ENCODE measurements around the gene GPR137. TPM values are rescaled to one million over a fixed set of nuclear protein-coding genes. Genes with fewer than 3 reads are reported as not detected.

GPR137 gene
- total and polyA plus RNA-seq, 9 of the 15 experiments (the other 6 are each of a cell fraction or from before 2014, with no cell fraction given), result 0.32 to 26.7 (median 10.7) TPM

DNA sequence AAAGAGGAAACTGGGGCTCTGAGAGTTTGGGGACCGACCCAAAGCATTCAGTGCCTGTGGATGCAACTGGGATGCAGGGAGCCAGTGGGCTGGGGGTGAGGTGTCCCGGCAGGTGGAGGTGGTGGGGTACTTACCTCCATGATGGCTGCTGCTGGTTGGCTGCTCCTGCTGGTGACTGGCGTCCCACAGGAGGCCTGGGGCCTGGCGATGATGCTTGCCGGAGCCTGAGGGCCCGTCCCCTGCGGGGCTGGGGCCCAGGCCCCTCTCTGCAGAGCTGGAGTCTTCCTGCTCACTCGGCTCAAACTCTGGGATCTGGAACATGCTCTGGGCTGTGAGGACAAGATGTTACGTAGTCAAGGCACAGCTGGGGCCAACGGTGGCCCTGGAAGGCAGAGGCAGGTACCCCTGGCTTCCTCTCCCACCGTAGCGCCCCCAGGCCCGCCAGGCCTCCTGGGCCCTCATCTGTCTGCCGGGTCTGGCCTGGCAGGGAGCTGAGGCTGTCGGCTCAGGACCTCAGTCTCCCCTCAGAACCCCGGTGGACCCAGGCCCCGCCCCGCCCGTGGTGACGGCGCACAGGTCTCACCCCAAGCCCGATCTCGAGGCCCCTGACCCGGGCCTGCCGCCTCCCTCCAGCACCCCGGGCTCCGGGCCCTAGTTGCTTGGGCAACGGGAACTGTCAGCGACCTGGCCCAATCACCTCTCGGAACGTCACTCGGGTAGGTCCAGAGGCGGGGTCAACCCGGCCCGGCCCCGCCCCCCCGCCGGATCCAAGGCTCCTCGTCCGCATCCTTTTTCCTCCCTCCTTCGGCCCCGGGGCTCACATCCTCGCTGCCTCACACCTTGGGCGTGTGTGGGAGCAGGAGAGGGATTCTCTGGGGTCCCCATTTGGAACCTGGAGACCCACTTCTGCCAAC, 1.3 kb upstream of the GPR137 start, which contains the start of gene BAD (continued):
- TF ChIP-seq GTF2E2 (tag; IDR thresholded peaks at IDR 0.05) (0 out of 2 replicates have a peak, but pooled peaks have one; percentile 52), CHD2 (IDR thresholded peaks at IDR 0.05; ENCODE audit: low read depth, low read length) (peak; percentile 57; the same call in 1 of the 2 replicates), NBN (IDR thresholded peaks at IDR 0.05; ENCODE audit: low read depth) (0 out of 2 replicates have a peak, but pooled peaks have one; percentile 55), BMI1 (IDR thresholded peaks at IDR 0.05; ENCODE audit: low read length) (peak; percentile 90), ATF7 (IDR thresholded peaks at IDR 0.05) (0 out of 2 replicates have a peak, but pooled peaks have one; percentile 31), MAZ (CRISPR knock-in tag; conservative IDR thresholded peaks at IDR 0.05 in 1 of 2, IDR thresholded peaks at IDR 0.05 in 1 of 2) (peak; percentile 51 to 58; a peak in 3 of 4 replicates), ZEB2 (IDR thresholded peaks at IDR 0.05) (no peak), POLR3A (IDR thresholded peaks at IDR 0.05; ENCODE audit: borderline replicate concordance, extremely low read depth, insufficient read depth, insufficient read length) (no peak), HSF4 (CRISPR knock-in tag; IDR thresholded peaks at IDR 0.05; ENCODE audit: borderline replicate concordance) (no peak), NFYB (IDR thresholded peaks at IDR 0.05; ENCODE audit: extremely low read depth, insufficient read length) (peak; percentile 32), TBL1XR1 (IDR thresholded peaks at IDR 0.05; ENCODE audit: low read length in 2 of 2) (peak in 1 of 2 experiments; percentile 42; a peak in 1 of 4 replicates), PRPF4 (IDR thresholded peaks at IDR 0.05; ENCODE audit: insufficient read depth, low read depth, low read length, poor library complexity, severe bottlenecking) (no peak), ZKSCAN1 (IDR thresholded peaks at IDR 0.05; ENCODE audit: low read depth, low read length) (0 out of 2 replicates have a peak, but pooled peaks have one; percentile 2)
- TF ChIP-seq, protein P1, sequence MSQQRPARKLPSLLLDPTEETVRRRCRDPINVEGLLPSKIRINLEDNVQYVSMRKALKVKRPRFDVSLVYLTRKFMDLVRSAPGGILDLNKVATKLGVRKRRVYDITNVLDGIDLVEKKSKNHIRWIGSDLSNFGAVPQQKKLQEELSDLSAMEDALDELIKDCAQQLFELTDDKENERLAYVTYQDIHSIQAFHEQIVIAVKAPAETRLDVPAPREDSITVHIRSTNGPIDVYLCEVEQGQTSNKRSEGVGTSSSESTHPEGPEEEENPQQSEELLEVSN (IDR thresholded peaks at IDR 0.05; ENCODE audit: borderline replicate concordance in 1 of 2, extremely low read depth in 1 of 2, insufficient read depth in 1 of 2, insufficient read length in 1 of 2, low read depth in 1 of 2, low read length in 1 of 2, poor library complexity in 1 of 2, severe bottlenecking in 1 of 2), result peak; percentile 27 to 66
- TF ChIP-seq, protein P2, sequence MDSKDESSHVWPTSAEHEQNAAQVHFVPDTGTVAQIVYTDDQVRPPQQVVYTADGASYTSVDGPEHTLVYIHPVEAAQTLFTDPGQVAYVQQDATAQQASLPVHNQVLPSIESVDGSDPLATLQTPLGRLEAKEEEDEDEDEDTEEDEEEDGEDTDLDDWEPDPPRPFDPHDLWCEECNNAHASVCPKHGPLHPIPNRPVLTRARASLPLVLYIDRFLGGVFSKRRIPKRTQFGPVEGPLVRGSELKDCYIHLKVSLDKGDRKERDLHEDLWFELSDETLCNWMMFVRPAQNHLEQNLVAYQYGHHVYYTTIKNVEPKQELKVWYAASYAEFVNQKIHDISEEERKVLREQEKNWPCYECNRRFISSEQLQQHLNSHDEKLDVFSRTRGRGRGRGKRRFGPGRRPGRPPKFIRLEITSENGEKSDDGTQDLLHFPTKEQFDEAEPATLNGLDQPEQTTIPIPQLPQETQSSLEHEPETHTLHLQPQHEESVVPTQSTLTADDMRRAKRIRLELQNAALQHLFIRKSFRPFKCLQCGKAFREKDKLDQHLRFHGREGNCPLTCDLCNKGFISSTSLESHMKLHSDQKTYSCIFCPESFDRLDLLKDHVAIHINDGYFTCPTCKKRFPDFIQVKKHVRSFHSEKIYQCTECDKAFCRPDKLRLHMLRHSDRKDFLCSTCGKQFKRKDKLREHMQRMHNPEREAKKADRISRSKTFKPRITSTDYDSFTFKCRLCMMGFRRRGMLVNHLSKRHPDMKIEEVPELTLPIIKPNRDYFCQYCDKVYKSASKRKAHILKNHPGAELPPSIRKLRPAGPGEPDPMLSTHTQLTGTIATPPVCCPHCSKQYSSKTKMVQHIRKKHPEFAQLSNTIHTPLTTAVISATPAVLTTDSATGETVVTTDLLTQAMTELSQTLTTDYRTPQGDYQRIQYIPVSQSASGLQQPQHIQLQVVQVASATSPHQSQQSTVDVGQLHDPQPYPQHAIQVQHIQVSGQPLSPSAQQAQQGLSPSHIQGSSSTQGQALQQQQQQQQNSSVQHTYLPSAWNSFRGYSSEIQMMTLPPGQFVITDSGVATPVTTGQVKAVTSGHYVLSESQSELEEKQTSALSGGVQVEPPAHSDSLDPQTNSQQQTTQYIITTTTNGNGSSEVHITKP (IDR thresholded peaks at IDR 0.05; ENCODE audit: partially characterized antibody), result peak; percentile 61
- TF ChIP-seq, protein P3, sequence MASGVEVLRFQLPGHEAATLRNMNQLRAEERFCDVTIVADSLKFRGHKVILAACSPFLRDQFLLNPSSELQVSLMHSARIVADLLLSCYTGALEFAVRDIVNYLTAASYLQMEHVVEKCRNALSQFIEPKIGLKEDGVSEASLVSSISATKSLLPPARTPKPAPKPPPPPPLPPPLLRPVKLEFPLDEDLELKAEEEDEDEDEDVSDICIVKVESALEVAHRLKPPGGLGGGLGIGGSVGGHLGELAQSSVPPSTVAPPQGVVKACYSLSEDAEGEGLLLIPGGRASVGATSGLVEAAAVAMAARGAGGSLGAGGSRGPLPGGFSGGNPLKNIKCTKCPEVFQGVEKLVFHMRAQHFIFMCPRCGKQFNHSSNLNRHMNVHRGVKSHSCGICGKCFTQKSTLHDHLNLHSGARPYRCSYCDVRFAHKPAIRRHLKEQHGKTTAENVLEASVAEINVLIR (CRISPR knock-in tag; IDR thresholded peaks at IDR 0.05), result peak; percentile 75
- TF ChIP-seq, protein P4, sequence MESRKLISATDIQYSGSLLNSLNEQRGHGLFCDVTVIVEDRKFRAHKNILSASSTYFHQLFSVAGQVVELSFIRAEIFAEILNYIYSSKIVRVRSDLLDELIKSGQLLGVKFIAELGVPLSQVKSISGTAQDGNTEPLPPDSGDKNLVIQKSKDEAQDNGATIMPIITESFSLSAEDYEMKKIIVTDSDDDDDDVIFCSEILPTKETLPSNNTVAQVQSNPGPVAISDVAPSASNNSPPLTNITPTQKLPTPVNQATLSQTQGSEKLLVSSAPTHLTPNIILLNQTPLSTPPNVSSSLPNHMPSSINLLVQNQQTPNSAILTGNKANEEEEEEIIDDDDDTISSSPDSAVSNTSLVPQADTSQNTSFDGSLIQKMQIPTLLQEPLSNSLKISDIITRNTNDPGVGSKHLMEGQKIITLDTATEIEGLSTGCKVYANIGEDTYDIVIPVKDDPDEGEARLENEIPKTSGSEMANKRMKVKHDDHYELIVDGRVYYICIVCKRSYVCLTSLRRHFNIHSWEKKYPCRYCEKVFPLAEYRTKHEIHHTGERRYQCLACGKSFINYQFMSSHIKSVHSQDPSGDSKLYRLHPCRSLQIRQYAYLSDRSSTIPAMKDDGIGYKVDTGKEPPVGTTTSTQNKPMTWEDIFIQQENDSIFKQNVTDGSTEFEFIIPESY (CRISPR knock-in tag; IDR thresholded peaks at IDR 0.05), result peak; percentile 68
